Adrenal gland (tissue), 12 donors: ENCODE data around the gene ZKSCAN1. TPM values are rescaled to one million over a fixed set of nuclear protein-coding genes. Genes with fewer than 3 reads are reported as not detected.

Experiments
- DNase-seq, 7 donors: peaks; one replicate each; pipeline ENCODE4 v3.0.0-alpha.2; 2019 to 2020
- H3K27ac ChIP-seq, 5 donors: fragments of 200-600 bp; sonication (generic) in 4 of 5; 1 replicate in 3 of 5; 2 replicates in 2 of 5; pipeline versions ENCODE4 v1.5.1 to v1.8.0; 2016 to 2020; ENCODE audit warnings: mild to moderate bottlenecking in 1 of 5
- H3K27me3 ChIP-seq: fragments of 200-600 bp; 2 replicates; pipeline ENCODE4 v1.8.0; 2021
- H3K36me3 ChIP-seq, 2 donors: fragments of 200-600 bp; replicated peaks in 1 of 2; 1 replicate in 1 of 2; 2 replicates in 1 of 2; pipeline versions ENCODE4 v1.5.1 to v1.8.0; 2018 to 2022
- H3K4me1 ChIP-seq, 2 donors: fragments of 200-600 bp; replicated peaks in 1 of 2; 1 replicate in 1 of 2; 2 replicates in 1 of 2; pipeline versions ENCODE4 v1.5.1 to v1.8.0; 2018 to 2021
- H3K4me3 ChIP-seq, 4 donors: fragments of 200-600 bp; sonication (generic) in 3 of 4; one replicate each; pipeline ENCODE4 v1.5.1; 2016 to 2018
- H3K9me3 ChIP-seq, 3 donors: fragments of 200-600 bp; sonication (generic) in 1 of 3; replicated peaks in 1 of 3; 1 replicate in 2 of 3; 2 replicates in 1 of 3; pipeline versions ENCODE4 v1.5.1 to v1.8.0; 2016 to 2021
- POLR2A ChIP-seq, 2 donors: fragments of 450-650 bp; IDR thresholded peaks; one replicate each; pipeline ENCODE4 v1.6.1; 2017; ENCODE audit warnings: antibody characterized with exemption in 2 of 2, mild to moderate bottlenecking in 2 of 2, moderate library complexity in 1 of 2
- WGBS, 4 donors: extraction: QIAGEN DNeasy Blood & Tissue Kit in 2 of 4; methylation state at CpG; one replicate each; pipeline versions ENCODE4 v1.1.5 to v1.1.7; 2013 to 2017; 5-methylcytosine and 5-hydroxymethylcytosine counted together
- intact Hi-C, 2 donors: fragments of 100-400 bp; cut with DNase I; formaldehyde crosslinking; loops; one replicate each; pipeline versions ENCODE4 v1.14.1 to v1.15.0; 2022 to 2023
- polyA plus RNA-seq, 3 donors: library from polyadenylated mRNA; stranded (reverse); fragments of 200-250 nt in 2 of 3; fragments of 350-450 nt in 1 of 3; fragmentation: Illumina TruSeq in 1 of 3; extraction: RNeasy Lipid Tissue Mini Kit (QIAGEN cat#74804) in 1 of 3; gene quantifications; one replicate each; pipeline ENCODE4 v1.2.3, GENCODE V29; 2013 to 2014
- total RNA-seq, 9 donors: library from RNA; depleted of rRNA in 4 of 9; stranded (reverse); fragments of >200 nt in 4 of 9; fragments of 120-200 nt in 1 of 9; fragmentation: NEBNext Ultra II Directional in 1 of 9; extraction: Animal tissue kit (Norgen Biotek cat#: 25700) in 1 of 9; gene quantifications; one replicate each; pipeline versions ENCODE4 v1.1.0 to v1.2.4, GENCODE V29; 2013 to 2023
- TF ChIP-seq, protein P1 (sequence below), 6 experiments: fragments of 450-650 bp in 4 of 6; fragments of 200-600 bp in 2 of 6; sonication (generic) in 1 of 6; IDR thresholded peaks; 1 replicate in 5 of 6; 2 replicates in 1 of 6; pipeline versions ENCODE4 v1.5.1 to v1.8.0; 2016 to 2021; ENCODE audit warnings: antibody characterized with exemption in 6 of 6, mild to moderate bottlenecking in 2 of 6, moderate library complexity in 1 of 6
- donor health status: healthy with polysubstance abuse.
- donor health status: Bipolar disorder and iron deficiency.
- donor health status: DM: yes; HTN: yes; CAD: no.
- donor health status: DM: no; HTN: no; CAD: no.
- donor health status: DM: no; HTN: no; CAD: no.
- donor health status: DM: yes; HTN: yes; CAD: no.

The ZKSCAN1 gene
- total and polyA plus RNA-seq, 12 donors = 20.3 to 134 (median 48.9) TPM

GRCh38 chr7:100027197-100027596 lies 11.8 kb downstream of the ZKSCAN1 start:
- no peak for TF ChIP-seq POLR2A (IDR thresholded peaks at IDR 0.05)
- TF ChIP-seq, protein P1, sequence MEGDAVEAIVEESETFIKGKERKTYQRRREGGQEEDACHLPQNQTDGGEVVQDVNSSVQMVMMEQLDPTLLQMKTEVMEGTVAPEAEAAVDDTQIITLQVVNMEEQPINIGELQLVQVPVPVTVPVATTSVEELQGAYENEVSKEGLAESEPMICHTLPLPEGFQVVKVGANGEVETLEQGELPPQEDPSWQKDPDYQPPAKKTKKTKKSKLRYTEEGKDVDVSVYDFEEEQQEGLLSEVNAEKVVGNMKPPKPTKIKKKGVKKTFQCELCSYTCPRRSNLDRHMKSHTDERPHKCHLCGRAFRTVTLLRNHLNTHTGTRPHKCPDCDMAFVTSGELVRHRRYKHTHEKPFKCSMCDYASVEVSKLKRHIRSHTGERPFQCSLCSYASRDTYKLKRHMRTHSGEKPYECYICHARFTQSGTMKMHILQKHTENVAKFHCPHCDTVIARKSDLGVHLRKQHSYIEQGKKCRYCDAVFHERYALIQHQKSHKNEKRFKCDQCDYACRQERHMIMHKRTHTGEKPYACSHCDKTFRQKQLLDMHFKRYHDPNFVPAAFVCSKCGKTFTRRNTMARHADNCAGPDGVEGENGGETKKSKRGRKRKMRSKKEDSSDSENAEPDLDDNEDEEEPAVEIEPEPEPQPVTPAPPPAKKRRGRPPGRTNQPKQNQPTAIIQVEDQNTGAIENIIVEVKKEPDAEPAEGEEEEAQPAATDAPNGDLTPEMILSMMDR (IDR thresholded peaks at IDR 0.05) = no peak
- intact Hi-C loops = no loop called here

DNA sequence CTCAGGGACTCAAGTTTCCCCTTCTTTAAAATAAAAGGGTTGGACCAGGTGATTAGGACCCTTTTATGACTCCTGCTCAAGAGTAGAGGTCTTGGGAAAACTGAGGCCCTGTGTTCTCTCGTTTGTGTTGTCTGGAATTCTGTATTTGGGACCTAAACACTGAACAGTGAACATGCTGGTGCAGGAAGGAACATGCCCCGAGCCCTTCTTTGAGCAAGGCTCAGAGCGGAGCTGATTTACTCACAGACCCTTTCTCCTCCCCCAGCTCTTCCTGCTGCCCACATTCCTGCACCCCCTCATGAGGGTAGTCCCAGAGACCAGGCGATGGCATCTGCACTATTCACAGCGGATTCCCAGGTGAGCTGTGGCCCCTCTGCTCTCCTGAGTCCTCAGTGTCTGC lies 14.2 kb downstream of the ZKSCAN1 start:
- intact Hi-C loops = no loop called here
- WGBS, 4 donors = 89 to 96% (median 91%) methylated on average over 4 to 5 of the region's 5 CpGs
- DNase-seq = no peak
- Histone ChIP-seq H3K4me1 (peaks cover 4 to 5% of the 10 kb centered on the region in 2 donors), H3K4me3 (no peak overlapping the region), H3K27ac (no peak overlapping the region), H3K9me3 (no peaks in the 10 kb centered on the region), H3K27me3 (no peaks in the 10 kb centered on the region), H3K36me3 (peaks cover 0 to 90% of the 10 kb centered on the region in 2 donors)
- TF ChIP-seq POLR2A (IDR thresholded peaks at IDR 0.05) = no peak
- TF ChIP-seq, protein P1 (IDR thresholded peaks at IDR 0.05) = no peak

More at GRCh38 chr7:100027197-100027596, 11.8 kb downstream of the ZKSCAN1 start:
- WGBS, 4 donors = 85 to 91% (median 87%) methylated on average over 10 to 11 of the region's 11 CpGs
- Histone ChIP-seq H3K27me3 (no peaks in the 10 kb centered on the region), H3K36me3 (peaks cover 0 to 83% of the 10 kb centered on the region in 2 donors), H3K27ac (no peak overlapping the region), H3K9me3 (no peaks in the 10 kb centered on the region), H3K4me1 (peaks cover 0 to 20% of the 10 kb centered on the region in 2 donors), H3K4me3 (no peak overlapping the region)
- no peak for DNase-seq

- whole genome bisulfite sequencing, 4 donors = 95 to 98% (median 96%) methylated on average over 6 of the region's 6 CpGs
- Histone ChIP-seq H3K4me3 (no peak overlapping the region), H3K27ac (no peak overlapping the region), H3K4me1 (peaks cover 20 to 32% of the 10 kb centered on the region in 2 donors), H3K36me3 (peaks cover 0 to 69% of the 10 kb centered on the region in 2 donors), H3K9me3 (no peaks in the 10 kb centered on the region), H3K27me3 (no peaks in the 10 kb centered on the region)
- no peak for DNase-seq
- intact Hi-C loops = no loop called here
- TF ChIP-seq, protein P1 (IDR thresholded peaks at IDR 0.05) = no peak
- no peak for TF ChIP-seq POLR2A (IDR thresholded peaks at IDR 0.05)
These were observed 18.1 kb downstream of the ZKSCAN1 start for GRCh38 chr7:100033526-100033925.

DNA sequence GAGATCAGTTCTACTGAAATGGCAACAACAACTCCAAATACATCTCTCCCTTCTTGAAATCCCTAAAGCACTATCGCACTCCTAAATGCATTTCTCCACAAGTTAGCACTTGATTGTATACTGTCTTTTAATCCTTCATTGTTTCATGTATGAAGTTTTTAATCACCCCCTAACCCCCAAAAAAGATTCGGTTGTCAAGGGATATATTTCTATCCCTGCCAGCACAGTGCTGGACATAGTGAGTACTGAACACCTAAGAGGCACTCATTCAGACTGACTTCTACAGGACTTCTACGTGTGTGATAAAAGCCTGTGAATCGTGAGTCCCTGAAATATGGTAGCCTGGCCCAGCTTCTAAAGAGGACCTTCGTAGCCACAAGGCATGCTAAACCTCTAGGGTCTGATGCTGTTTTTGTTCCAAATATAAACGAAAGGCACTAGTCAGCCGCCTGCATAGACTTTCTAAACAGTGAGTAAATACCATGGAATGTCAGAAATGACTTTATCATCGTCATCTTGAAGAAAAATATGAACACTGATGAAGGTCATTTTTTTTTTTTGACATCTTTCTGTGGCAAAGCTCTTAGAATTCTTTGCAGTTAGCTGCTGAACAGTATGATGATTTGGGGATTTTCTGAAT lies 19.6 kb downstream of the ZKSCAN1 start:
- no peak overlapping the region for H3K4me3 ChIP-seq
- peak overlapping the region in 4 of 5 donors; percentile 45 to 84 (median 67) for H3K27ac ChIP-seq
- peaks cover 0 to 59% of the 10 kb centered on the region in 2 donors for H3K36me3 ChIP-seq
- H3K27me3 ChIP-seq = no peaks in the 10 kb centered on the region
- TF ChIP-seq POLR2A (IDR thresholded peaks at IDR 0.05) = peak in 1 of 2 donors; percentile 44
- TF ChIP-seq, protein P1 (IDR thresholded peaks at IDR 0.05) = no peak
- WGBS, 4 donors = 46 to 60% (median 53%) methylated on average over 8 of the region's 8 CpGs
- DNase-seq = peak in 3 of 7 donors; percentile 46 to 59 (median 52)
- intact Hi-C loops = no loop called here
- H3K9me3 ChIP-seq = no peaks in the 10 kb centered on the region
- H3K4me1 ChIP-seq = peaks cover 20 to 32% of the 10 kb centered on the region in 2 donors
